Stimulated activated CD8-positive, alpha-beta memory T cell treated with anti-CD3 and anti-CD28 coated beads, Interleukin-12 subunit alpha, Interleukin-12 subunit beta, amount 100 ng/mL, for 1 hour (primary cell): ENCODE results near the gene MYCBPAP.

Experiments used
- DNase-seq: peaks from one replicate; pipeline ENCODE4 v3.0.0-alpha.2; 2020; ENCODE audit warnings: low read depth

Gene MYCBPAP

GRCh38 chr17:50539762-50540559 lies 31.7 kb downstream of the MYCBPAP start:
- no peak for DNase-seq

DNA sequence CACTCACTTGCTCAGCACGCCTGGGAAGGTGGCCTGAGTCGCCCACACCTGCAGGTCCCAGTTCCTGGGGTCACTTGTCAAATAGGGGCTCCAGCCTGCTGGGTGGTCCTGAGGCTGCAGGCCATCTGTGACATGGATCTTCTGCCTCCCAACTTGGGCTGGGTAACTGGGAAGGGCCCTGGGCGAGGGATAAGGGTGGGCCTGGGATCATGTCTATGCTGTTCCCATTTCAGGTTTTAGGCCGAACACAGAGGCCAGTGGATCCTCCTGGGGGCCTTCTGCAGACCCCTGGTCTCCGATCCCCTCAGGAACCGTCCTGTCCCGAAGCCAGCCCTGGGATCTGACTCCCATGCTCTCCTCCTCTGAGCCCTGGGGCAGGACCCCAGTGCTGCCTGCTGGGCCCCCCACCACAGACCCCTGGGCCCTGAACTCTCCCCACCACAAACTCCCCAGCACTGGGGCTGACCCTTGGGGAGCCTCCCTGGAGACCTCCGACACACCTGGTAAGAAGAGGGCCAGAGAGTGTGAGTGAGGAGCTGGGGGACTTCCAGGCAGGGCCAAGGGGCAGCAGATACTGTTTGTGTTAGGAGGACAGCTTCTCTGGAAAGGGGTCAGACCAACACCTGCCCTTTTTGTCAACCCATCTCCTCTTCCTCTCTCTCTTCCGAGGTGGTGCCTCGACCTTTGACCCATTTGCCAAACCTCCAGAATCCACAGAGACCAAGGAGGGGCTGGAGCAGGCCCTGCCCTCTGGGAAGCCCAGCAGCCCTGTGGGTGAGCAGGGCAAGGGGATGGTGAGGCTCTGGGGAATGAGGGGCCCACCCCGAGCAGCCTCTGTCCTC lies 32.5 kb downstream of the MYCBPAP start:
- DNase-seq = no peak

- DNase-seq = no peak
Observed at GRCh38 chr17:50541402-50541715, 33.1 kb downstream of the MYCBPAP start.

DNA sequence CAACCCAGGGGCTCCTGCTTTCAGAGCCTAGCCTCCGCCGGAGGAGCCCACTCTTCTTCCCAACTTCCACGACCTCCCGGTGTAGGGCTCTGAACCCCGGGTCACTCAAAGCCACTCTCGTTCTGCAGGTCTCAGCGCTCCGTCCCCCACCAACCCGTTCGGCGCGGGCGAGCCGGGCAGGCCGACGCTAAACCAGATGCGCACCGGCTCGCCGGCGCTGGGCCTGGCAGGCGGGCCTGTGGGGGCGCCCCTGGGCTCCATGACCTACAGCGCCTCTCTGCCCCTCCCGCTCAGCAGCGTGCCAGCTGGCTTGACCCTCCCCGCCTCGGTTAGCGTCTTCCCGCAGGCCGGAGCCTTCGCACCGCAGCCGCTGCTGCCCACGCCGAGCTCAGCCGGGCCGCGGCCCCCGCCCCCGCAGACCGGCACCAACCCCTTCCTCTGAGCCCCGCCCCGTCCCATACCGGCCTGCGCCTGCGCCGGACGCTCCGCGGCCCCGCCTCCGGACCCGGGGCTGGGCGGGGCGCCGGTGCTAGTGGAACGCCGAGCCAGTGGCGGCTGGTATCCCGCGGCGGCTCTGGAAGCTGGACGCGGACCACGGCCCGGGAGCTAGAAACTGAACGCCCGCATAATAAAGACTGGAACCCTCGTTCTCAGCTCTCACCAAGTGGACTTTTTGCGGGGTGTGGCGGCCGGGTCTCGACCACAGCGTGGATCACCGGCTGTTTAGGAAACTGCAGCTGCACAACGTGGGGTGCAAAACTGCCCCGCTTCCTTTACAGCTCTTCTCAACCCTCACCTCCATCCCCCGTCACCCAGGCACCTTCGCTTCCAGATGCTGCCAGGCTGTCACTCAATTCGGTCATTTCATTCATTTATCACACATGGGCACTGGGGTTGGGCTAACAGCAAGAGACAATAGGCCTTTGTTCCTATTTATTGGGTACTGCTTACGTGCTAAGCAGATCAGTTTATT lies 33.8 kb downstream of the MYCBPAP start:
- peak; percentile 70 for DNase-seq

DNA sequence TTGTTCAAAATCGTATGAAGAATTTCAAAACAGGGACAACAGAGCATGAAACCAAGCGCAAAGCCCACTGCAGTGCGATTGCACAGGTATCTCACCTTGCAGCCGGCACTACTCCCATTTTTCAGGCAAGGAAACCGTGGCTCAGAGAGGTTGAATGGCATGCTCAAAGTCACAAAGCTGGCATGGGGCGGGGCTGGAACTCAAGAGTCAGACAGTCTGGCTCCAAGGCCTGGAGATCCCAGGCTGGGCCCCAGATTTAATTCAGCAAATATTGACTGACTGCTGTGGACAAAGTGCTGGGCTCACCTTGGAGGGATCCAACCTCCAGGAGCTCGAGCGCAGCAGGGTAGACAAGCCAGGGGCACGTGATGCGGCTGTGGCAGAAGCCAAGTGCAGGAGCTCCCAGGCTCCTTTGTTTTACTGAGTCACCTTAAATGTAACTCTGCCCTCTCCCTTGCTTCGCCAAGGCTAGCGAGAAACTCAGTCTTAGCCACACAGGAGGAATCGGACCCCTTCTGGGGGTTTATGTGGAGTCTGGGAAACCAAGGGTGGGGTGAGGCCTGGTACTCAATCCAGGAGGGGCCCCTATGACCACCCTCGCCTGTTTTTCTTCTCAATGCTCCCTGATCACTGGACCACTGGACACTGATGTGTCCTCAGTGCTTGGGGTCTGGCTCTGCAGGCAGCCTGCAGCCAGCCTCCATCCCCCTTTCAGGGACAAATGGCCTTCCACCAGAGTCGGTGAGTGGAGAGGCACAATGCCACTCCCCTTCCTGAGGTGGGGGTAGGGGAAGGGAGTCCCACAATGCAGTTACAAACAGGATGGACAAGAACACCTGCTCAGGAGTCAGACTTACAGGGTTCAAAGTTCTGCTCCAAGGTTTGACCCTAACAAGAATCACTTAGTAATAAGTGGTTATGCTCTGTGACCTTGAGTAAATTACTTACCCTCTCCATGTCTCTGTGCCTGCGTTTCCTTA lies 34.8 kb downstream of the MYCBPAP start:
- no peak for DNase-seq

- DNase-seq = no peak
Observed at GRCh38 chr17:50544516-50544915, 36.3 kb downstream of the MYCBPAP start.

- DNase-seq = no peak
Observed at GRCh38 chr17:50545311-50545710, 37.1 kb downstream of the MYCBPAP start.

DNA sequence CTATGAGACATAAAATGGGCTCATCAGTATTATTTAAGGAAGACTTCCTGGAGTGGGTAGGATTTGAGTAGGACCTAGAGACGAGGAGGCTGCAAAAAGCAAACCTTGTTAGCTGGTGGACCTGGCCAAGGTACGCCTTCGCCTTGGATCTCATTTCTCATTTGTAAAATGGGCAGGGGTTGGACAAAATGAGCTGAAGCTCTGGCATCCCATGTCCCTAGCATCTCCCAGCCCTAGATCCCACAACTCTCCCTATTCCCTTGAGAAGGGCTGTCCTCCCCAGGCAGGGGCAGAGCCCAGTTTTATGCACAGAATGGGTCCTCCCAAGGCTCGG lies 38.4 kb downstream of the MYCBPAP start:
- no peak for DNase-seq

DNA sequence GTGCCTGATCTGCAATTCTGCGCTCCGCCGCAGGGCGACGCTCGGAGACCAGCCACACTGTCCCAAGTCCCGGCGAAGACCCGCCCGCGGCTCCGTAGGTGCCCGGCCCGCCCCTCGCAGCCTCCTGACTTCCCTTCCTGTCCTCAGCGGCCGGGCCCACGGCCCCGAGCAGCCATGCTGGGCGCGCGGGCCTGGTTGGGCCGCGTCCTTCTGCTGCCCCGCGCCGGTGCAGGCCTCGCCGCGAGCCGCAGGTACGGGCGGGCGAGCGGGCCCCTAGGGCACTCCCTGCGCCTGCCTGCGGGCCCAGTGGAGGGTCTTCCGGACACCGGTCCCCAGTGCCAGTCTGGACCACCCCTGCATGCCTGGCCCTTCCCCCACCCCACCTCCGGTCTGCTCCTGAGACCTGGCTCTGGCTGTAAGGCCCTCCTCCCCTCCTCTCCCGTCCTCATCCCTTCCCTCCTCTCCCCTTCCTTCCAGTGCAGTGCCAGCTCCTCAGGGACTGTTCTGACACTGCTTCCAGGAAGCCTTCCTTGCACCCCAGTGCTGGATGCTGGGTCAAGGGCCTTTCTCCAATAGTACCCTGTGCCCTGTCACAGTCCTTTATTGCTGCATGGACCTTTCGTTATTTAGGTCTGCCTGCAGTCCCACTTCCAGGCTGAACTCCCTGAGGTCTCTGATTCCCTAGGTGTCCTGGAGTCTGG lies 38.9 kb downstream of the MYCBPAP start, which contains the start of gene SPATA20:
SPATA20 (plus strand) TSS at position 140 of the 701 bp plus-strand sequence; CDS start at position 175, 35 bp downstream.
- DNase-seq = peak; percentile 70

DNA sequence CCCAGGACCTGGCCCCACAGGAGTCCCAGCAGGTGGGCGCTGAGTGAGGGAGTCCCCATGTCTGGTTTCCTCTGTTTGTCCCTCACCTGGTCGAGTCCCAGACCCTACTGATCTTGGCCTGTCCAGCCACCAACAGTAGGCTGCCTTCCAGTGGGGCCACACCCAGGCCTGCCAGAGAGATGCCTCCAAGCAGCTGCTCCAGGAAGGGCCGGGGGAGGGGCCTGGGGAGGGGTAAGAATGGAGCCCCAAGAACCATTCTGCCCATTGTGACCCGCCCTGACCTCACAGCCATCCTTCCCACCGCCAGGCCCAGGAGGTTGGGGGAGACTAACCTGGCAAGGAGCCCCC lies 39.5 kb downstream of the MYCBPAP start:
- DNase-seq = no peak

GRCh38 chr17:50548831-50549230 lies 40.6 kb downstream of the MYCBPAP start:
- DNase-seq = no peak

GRCh38 chr17:50549256-50549941 lies 41.2 kb downstream of the MYCBPAP start:
- DNase-seq = no peak

GRCh38 chr17:50549969-50550368 lies 41.7 kb downstream of the MYCBPAP start:
- no peak for DNase-seq

- DNase-seq = no peak
Observed at GRCh38 chr17:50550661-50551432, 42.6 kb downstream of the MYCBPAP start.

DNA sequence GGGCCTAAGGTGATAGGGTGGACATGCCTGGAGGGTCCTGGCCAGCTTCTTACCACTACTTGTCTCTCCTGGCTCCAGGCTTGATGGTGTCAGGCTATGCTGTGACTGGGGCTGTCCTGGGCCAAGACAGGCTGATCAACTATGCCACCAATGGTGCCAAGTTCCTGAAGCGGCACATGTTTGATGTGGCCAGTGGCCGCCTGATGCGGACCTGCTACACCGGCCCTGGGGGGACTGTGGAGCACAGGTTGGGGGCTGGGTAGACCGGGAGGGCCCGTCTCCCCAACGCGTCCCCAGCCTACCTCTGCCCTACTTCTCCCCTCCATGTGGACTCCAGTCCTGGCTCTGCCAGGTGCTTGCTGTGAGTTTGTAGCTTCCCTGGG lies 43.2 kb downstream of the MYCBPAP start:
- DNase-seq = no peak

GRCh38 chr17:50551884-50552283 lies 43.6 kb downstream of the MYCBPAP start:
- DNase-seq = no peak

DNA sequence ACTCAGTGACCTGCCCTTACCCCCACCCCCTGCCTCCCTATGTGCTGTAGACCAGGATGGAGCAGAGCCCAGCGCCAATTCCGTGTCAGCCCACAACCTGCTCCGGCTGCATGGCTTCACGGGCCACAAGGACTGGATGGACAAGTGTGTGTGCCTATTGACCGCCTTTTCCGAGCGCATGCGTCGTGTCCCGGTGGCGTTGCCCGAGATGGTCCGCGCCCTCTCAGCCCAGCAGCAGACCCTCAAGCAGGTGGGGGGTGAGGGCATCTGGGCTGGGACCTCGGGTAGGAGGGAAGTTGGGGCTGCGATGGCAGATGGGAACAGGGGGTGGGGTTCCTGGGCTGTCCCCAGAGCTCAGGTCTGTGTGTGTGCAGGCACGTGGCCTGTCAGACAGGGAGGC lies 46.0 kb downstream of the MYCBPAP start:
- no peak for DNase-seq

DNA sequence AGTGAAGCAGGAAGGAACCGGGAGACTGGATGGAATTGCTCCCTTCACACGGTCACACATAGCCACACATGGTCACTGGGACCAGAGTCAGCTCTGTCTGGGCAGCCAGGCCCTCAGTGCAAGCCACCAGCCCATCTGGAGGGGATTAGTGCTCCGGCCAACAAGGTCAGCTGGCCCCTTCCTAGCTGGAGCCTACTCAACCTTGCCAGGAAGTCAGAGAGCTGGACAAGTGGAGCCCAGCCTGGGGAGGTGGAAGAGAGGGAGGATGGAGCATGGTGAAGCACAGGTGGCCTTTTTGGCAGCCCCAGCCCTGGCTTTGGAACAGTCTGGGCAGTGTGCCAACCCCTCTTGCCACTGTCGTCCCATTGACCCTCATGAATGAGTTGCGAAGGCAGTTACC lies 48.6 kb downstream of the MYCBPAP start:
- DNase-seq = no peak

- no peak for DNase-seq
Observed at GRCh38 chr17:50557630-50558029, 49.4 kb downstream of the MYCBPAP start.
